ENCODE data around the gene DYNC1LI1. TPM values are rescaled to one million over a fixed set of nuclear protein-coding genes. Genes with fewer than 3 reads are reported as not detected.

Gene DYNC1LI1
- total RNA-seq, 1 experiment from 2014 or later: 56.2 TPM

DNA sequence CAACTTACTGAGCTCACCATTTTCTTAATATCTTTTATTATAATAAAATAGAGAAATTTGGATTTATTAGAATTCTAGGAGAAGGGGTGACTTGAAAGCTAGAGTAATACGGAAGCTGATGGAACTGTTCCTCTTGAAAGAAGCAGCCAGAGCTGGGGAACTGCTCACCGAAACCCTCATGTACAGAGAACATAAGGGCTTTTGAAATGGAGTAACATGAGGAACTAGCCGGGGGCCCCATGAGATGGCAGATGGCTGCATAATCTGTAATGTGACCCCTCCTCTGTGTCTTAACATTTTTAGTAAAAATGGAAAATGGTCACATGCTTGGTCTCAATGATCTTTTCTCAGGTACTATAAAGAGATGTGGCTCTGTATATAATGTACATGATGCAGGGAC lies 15.7 kb upstream of the DYNC1LI1 start:
- Histone ChIP-seq H2BK20ac (ENCODE audit: low read depth, low read length, poor library complexity, severe bottlenecking) (no peak overlapping the region), H3K9ac (ENCODE audit: extremely low read depth, insufficient read length, low read length) (no peak overlapping the region), H3K23ac (ENCODE audit: insufficient read length, low read depth, low read length) (no peak overlapping the region), H3K79me1 (ENCODE audit: insufficient read depth, low read depth, low read length, poor library complexity, severe bottlenecking) (no peaks in the 10 kb centered on the region), H3K18ac (ENCODE audit: insufficient read length, low read depth, low read length) (no peak overlapping the region), H2BK120ac (ENCODE audit: low read depth, low read length, poor library complexity, severe bottlenecking) (no peak overlapping the region), H3K56ac (ENCODE audit: insufficient read length, low read depth, low read length) (no peak overlapping the region), H3T11ph (ENCODE audit: low read length) (no peak overlapping the region), H2AFZ (ENCODE audit: low read length) (no peak overlapping the region), H3K23me2 (ENCODE audit: insufficient read length, low read depth, low read length, poor library complexity, severe bottlenecking) (no peaks in the 10 kb centered on the region), H4K5ac (ENCODE audit: insufficient read length, low read depth, low read length) (no peak overlapping the region), H3K27me3 (ENCODE audit: insufficient read depth, low read length) (no peaks in the 10 kb centered on the region; the same call in 1 of the 2 replicates), H2AK5ac (ENCODE audit: insufficient read length, low read length) (no peak overlapping the region), H3K4me1 (ENCODE audit: insufficient read depth, low read length) (peaks cover 4% of the 10 kb centered on the region), H3K4me2 (ENCODE audit: insufficient read depth, insufficient read length, low read length) (no peak overlapping the region), H3K4ac (ENCODE audit: low read depth, low read length) (no peak overlapping the region), H4K8ac (replicated peaks; ENCODE audit: insufficient read length, low read depth, low read length) (no peak overlapping the region), H3K9me3 (ENCODE audit: control insufficient read depth, low read depth, low read length) (no peaks in the 10 kb centered on the region), H2BK15ac (ENCODE audit: low read depth, low read length) (no peak overlapping the region), H4K20me1 (ENCODE audit: control insufficient read depth, insufficient read depth, insufficient read length) (no peaks in the 10 kb centered on the region), H3K27ac (ENCODE audit: insufficient read length, low read depth, low read length) (no peak overlapping the region), H2BK12ac (ENCODE audit: insufficient read length, low read depth, low read length) (no peak overlapping the region), H2BK5ac (ENCODE audit: insufficient read length, low read length) (no peak overlapping the region), H3K79me2 (ENCODE audit: insufficient read depth, low read length) (no peaks in the 10 kb centered on the region), H3K14ac (ENCODE audit: insufficient read depth, low read length) (no peak overlapping the region), H4K91ac (ENCODE audit: insufficient read length, low read depth, low read length) (no peak overlapping the region)
- DNase-seq: no peak
- Mint-ChIP-seq H3K36me3 (ENCODE audit: insufficient read depth in 1 of 3, low read depth in 3 of 3) (no peaks in the 10 kb centered on the region), H3K27me3 (ENCODE audit: low read depth) (peaks cover 25% of the 10 kb centered on the region), H3K27ac (no peak overlapping the region), H3K4me1 (peaks cover 11 to 13% of the 10 kb centered on the region in 2 experiments), H3K4me3 (no peak overlapping the region), H3K9me3 (no peaks in the 10 kb centered on the region)
- TF ChIP-seq, protein P1, sequence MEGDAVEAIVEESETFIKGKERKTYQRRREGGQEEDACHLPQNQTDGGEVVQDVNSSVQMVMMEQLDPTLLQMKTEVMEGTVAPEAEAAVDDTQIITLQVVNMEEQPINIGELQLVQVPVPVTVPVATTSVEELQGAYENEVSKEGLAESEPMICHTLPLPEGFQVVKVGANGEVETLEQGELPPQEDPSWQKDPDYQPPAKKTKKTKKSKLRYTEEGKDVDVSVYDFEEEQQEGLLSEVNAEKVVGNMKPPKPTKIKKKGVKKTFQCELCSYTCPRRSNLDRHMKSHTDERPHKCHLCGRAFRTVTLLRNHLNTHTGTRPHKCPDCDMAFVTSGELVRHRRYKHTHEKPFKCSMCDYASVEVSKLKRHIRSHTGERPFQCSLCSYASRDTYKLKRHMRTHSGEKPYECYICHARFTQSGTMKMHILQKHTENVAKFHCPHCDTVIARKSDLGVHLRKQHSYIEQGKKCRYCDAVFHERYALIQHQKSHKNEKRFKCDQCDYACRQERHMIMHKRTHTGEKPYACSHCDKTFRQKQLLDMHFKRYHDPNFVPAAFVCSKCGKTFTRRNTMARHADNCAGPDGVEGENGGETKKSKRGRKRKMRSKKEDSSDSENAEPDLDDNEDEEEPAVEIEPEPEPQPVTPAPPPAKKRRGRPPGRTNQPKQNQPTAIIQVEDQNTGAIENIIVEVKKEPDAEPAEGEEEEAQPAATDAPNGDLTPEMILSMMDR (conservative IDR thresholded peaks at IDR 0.05): no peak
- WGBS (ENCODE audit: extremely low coverage, insufficient read length, low lambda C conversion rate): no CpG with 5 or more reads among the region's 3 CpGs

All from H9 (cell line).